Mesenchymal stem cell (in vitro differentiated cells and primary cell): ENCODE data around the gene CNTNAP2.
"Not testable (repeated sequence)": the region's sequence is repeated elsewhere in the genome, so short reads cannot be mapped to it uniquely, and the experiment has no call there.

Experiments
- DNase-seq: peaks from one replicate; pipeline ENCODE4 v3.0.0-alpha.2; 2013
- H2AFZ ChIP-seq: one replicate; pipeline ENCODE4 v1.6.1; 2013; ENCODE audit warnings: low read depth, mild to moderate bottlenecking, control low read depth, inconsistent platforms, low read length, moderate library complexity
- H2AK5ac ChIP-seq: 2 replicates; pipeline ENCODE4 v1.6.1; 2013; ENCODE audit warnings: low read length, moderate library complexity, mild to moderate bottlenecking, inconsistent platforms; ENCODE audit not compliant: severe bottlenecking
- H2BK120ac ChIP-seq: one replicate; pipeline ENCODE4 v1.6.1; 2013; ENCODE audit warnings: low read depth, mild to moderate bottlenecking, inconsistent platforms, low read length, moderate library complexity
- H2BK12ac ChIP-seq, 2 experiments: one replicate each; pipeline ENCODE4 v1.6.1; 2013; ENCODE audit warnings: inconsistent platforms in 2 of 2, low read length in 2 of 2, mild to moderate bottlenecking in 2 of 2, moderate library complexity in 2 of 2, control low read depth in 1 of 2
- H2BK15ac ChIP-seq: one replicate; pipeline ENCODE4 v1.6.1; 2013; ENCODE audit warnings: mild to moderate bottlenecking, low read depth, inconsistent platforms; ENCODE audit not compliant: poor library complexity, severe bottlenecking
- H2BK5ac ChIP-seq: 2 replicates; pipeline ENCODE4 v1.6.1; 2013; ENCODE audit warnings: low read depth, mild to moderate bottlenecking, low read length, control low read depth, inconsistent platforms; ENCODE audit not compliant: poor library complexity, severe bottlenecking
- H3K14ac ChIP-seq, 2 experiments: one replicate each; pipeline ENCODE4 v1.6.1; 2013; ENCODE audit warnings: inconsistent platforms in 2 of 2, low read length in 2 of 2, control low read depth in 1 of 2, mild to moderate bottlenecking in 1 of 2, moderate library complexity in 1 of 2
- H3K18ac ChIP-seq, 2 experiments: one replicate each; pipeline ENCODE4 v1.6.1; 2013; ENCODE audit warnings: inconsistent platforms in 2 of 2, low read length in 2 of 2, control low read depth in 1 of 2, low read depth in 1 of 2, mild to moderate bottlenecking in 1 of 2
- H3K23ac ChIP-seq, 2 experiments: one replicate each; pipeline ENCODE4 v1.6.1; 2013; ENCODE audit warnings: inconsistent platforms in 2 of 2, low read length in 2 of 2, mild to moderate bottlenecking in 2 of 2, moderate library complexity in 2 of 2, control low read depth in 1 of 2
- H3K27ac ChIP-seq: 2 replicates; pipeline ENCODE4 v1.5.1; 2013; ENCODE audit warnings: mild to moderate bottlenecking, moderate library complexity, low read length, control low read depth, inconsistent platforms; ENCODE audit not compliant: poor library complexity, severe bottlenecking
- H3K27me3 ChIP-seq, 2 experiments: 2 replicates each; pipeline versions ENCODE4 v1.6.1 to v1.7.0; 2013; ENCODE audit warnings: low read length in 2 of 2, mild to moderate bottlenecking in 2 of 2, moderate library complexity in 2 of 2, control low read depth in 1 of 2, inconsistent platforms in 1 of 2; ENCODE audit not compliant: control insufficient read depth in 1 of 2, insufficient read depth in 1 of 2
- H3K36me3 ChIP-seq, 2 experiments: 2 replicates each; pipeline versions ENCODE4 v1.6.1 to v1.7.0; 2013; ENCODE audit warnings: low read length in 2 of 2, control low read depth in 1 of 2, inconsistent platforms in 1 of 2, low read depth in 1 of 2, mild to moderate bottlenecking in 1 of 2; ENCODE audit not compliant: insufficient read depth in 2 of 2, control insufficient read depth in 1 of 2
- H3K4ac ChIP-seq, 2 experiments: one replicate each; pipeline ENCODE4 v1.6.1; 2013; ENCODE audit warnings: inconsistent platforms in 2 of 2, low read length in 2 of 2, mild to moderate bottlenecking in 2 of 2, moderate library complexity in 2 of 2, control low read depth in 1 of 2, low read depth in 1 of 2
- H3K4me1 ChIP-seq: 2 replicates; pipeline ENCODE4 v1.6.1; 2013; ENCODE audit warnings: low read depth, low read length, control low read depth; ENCODE audit not compliant: control insufficient read depth, insufficient read depth
- H3K4me2 ChIP-seq: 2 replicates; pipeline ENCODE4 v1.6.1; 2013; ENCODE audit warnings: low read length, mild to moderate bottlenecking, inconsistent platforms; ENCODE audit not compliant: poor library complexity, severe bottlenecking
- H3K4me3 ChIP-seq, 2 experiments: 2 replicates each; pipeline versions ENCODE4 v1.5.1 to v1.7.0; 2013; ENCODE audit warnings: low read length in 2 of 2, mild to moderate bottlenecking in 2 of 2, control low read depth in 1 of 2, low read depth in 1 of 2; ENCODE audit not compliant: insufficient read depth in 1 of 2
- H3K79me1 ChIP-seq: replicated peaks from 2 replicates; pipeline ENCODE4 v1.6.1; 2013; ENCODE audit warnings: mild to moderate bottlenecking, control low read depth, low read length, inconsistent platforms; ENCODE audit not compliant: poor library complexity, severe bottlenecking
- H3K9ac ChIP-seq: 2 replicates; pipeline ENCODE4 v1.7.0; 2013; ENCODE audit warnings: mild to moderate bottlenecking, low read length, moderate library complexity
- H3K9me3 ChIP-seq: 2 replicates; pipeline ENCODE4 v1.7.0; 2013; ENCODE audit warnings: mild to moderate bottlenecking, low read length; ENCODE audit not compliant: control insufficient read depth
- H4K8ac ChIP-seq: one replicate; pipeline ENCODE4 v1.6.1; 2013; ENCODE audit warnings: inconsistent platforms, mild to moderate bottlenecking, low read length, moderate library complexity
- H4K91ac ChIP-seq: one replicate; pipeline ENCODE4 v1.6.1; 2013; ENCODE audit warnings: mild to moderate bottlenecking, low read length, inconsistent platforms
- WGBS: methylation state at CpG from one replicate; pipeline ENCODE4 v1.1.7; 2013; ENCODE audit warnings: mixed read lengths; 5-methylcytosine and 5-hydroxymethylcytosine counted together

Gene CNTNAP2

GRCh38 chr7:148442933-148443332 lies 2326.3 kb downstream of the CNTNAP2 start:
- H3K27ac ChIP-seq = no peak overlapping the region
- no peak overlapping the region for H3K14ac ChIP-seq
- H3K9ac ChIP-seq = no peak overlapping the region
- H3K4ac ChIP-seq = no peak overlapping the region
- no peak overlapping the region for H2BK12ac ChIP-seq
- H3K9me3 ChIP-seq = no peaks in the 10 kb centered on the region
- no peak overlapping the region for H3K4me3 ChIP-seq
- no peak overlapping the region for H4K8ac ChIP-seq
- no peak overlapping the region for H2BK15ac ChIP-seq
- H3K18ac ChIP-seq = no peak overlapping the region
- peaks cover 0 to 4% of the 10 kb centered on the region in 2 experiments for H3K27me3 ChIP-seq
- DNase-seq = no peak
- no peaks in the 10 kb centered on the region for H3K79me1 ChIP-seq
- no peaks in the 10 kb centered on the region for H3K4me1 ChIP-seq
- H2AK5ac ChIP-seq = no peak overlapping the region
- no peak overlapping the region for H4K91ac ChIP-seq
- H3K36me3 ChIP-seq = no peaks in the 10 kb centered on the region
- WGBS = 98% methylated on average over 6 of the region's 6 CpGs
- no peak overlapping the region for H3K4me2 ChIP-seq
- H3K23ac ChIP-seq = no peak overlapping the region
- no peak overlapping the region for H2BK120ac ChIP-seq
- H2AFZ ChIP-seq = no peak overlapping the region
- no peak overlapping the region for H2BK5ac ChIP-seq

- Histone ChIP-seq H3K18ac (no peak overlapping the region), H2BK120ac (no peak overlapping the region), H2BK5ac (no peak overlapping the region), H2AFZ (no peak overlapping the region), H3K79me1 (no peaks in the 10 kb centered on the region), H2AK5ac (no peak overlapping the region), H3K14ac (no peak overlapping the region), H3K27me3 (no peaks in the 10 kb centered on the region), H3K23ac (no peak overlapping the region), H3K36me3 (no peaks in the 10 kb centered on the region), H2BK15ac (no peak overlapping the region), H3K27ac (no peak overlapping the region), H3K4me1 (no peaks in the 10 kb centered on the region), H4K91ac (no peak overlapping the region), H3K9ac (no peak overlapping the region), H2BK12ac (no peak overlapping the region), H3K9me3 (no peaks in the 10 kb centered on the region), H3K4ac (no peak overlapping the region), H4K8ac (no peak overlapping the region), H3K4me2 (no peak overlapping the region), H3K4me3 (no peak overlapping the region)
- WGBS = 93% methylated on average over 42 of the region's 42 CpGs
- no peak for DNase-seq
Observed at GRCh38 chr7:148445260-148446044, 2328.9 kb downstream of the CNTNAP2 start.

DNA sequence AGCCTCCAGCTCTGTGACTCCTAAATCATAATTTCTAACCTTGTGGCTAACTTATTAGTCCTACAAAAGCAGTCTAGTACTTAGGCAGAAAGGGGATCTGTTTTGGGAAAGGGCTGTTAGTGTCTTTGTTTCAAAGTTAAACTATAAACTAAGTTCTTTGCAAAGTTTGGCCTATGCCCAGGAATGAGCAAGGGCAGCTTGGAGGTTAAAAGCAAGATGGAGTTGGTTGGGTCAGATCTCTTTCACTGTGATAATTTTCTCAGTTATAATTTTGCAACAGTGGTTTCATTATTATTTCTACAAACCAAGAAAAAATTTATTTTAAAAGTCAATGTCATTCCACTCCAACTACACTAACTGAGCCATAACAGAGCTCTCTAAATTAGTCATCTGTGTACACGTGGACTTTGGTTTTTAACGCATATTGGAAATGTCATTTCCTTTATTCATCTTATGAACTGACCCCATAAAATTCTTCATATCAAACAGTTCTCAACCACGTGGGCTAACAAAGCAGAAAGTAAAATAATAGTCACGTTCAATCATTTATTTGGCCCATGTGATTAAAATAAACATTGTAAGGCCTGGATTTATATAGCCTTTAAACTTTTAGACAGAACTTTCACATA lies 2330.7 kb downstream of the CNTNAP2 start:
- no peak overlapping the region for H3K4me2 ChIP-seq
- WGBS = 84% methylated on average over 3 of the region's 4 CpGs
- no peak overlapping the region for H3K18ac ChIP-seq
- no peak overlapping the region for H3K27ac ChIP-seq
- no peak overlapping the region for H4K8ac ChIP-seq
- H3K4me1 ChIP-seq = no peaks in the 10 kb centered on the region
- H3K27me3 ChIP-seq = no peaks in the 10 kb centered on the region
- H3K36me3 ChIP-seq = no peaks in the 10 kb centered on the region
- no peak overlapping the region for H3K4me3 ChIP-seq
- no peak for DNase-seq
- H3K4ac ChIP-seq = no peak overlapping the region
- no peaks in the 10 kb centered on the region for H3K9me3 ChIP-seq
- H2BK5ac ChIP-seq = no peak overlapping the region
- H2AK5ac ChIP-seq = no peak overlapping the region
- no peak overlapping the region for H4K91ac ChIP-seq
- H2BK12ac ChIP-seq = no peak overlapping the region
- H3K9ac ChIP-seq = no peak overlapping the region
- no peak overlapping the region for H3K14ac ChIP-seq
- H3K79me1 ChIP-seq = no peaks in the 10 kb centered on the region
- H2BK15ac ChIP-seq = no peak overlapping the region
- no peak overlapping the region for H2AFZ ChIP-seq
- H2BK120ac ChIP-seq = no peak overlapping the region
- no peak overlapping the region for H3K23ac ChIP-seq

DNA sequence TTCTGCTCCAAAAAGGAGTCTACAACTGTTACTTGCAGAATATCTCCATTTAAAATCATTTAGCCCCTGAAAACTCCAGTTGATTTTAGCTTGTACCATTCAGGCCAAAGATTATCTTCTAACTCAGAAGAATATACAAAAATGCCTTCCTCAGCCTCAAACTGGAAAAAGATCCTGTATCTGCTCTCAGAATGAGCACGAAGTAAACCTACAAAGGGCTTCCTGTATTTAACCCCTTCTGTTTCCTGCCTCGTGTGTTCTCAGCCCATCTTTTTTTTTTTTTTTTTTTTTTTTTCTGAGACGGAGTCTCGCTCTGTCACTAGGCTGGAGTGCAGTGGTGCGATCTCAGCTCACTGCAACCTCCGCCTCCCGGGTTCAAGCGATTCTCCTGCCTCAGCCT lies 2334.9 kb downstream of the CNTNAP2 start:
- H2BK15ac ChIP-seq, H2AK5ac ChIP-seq, H2BK120ac ChIP-seq: not testable (repeated sequence)

More for the DNA sequence above, 2334.9 kb downstream of the CNTNAP2 start:
- H3K4me3 ChIP-seq, H2BK5ac ChIP-seq, H3K9ac ChIP-seq, H3K27me3 ChIP-seq, H3K9me3 ChIP-seq, DNase-seq, H2AFZ ChIP-seq, H4K91ac ChIP-seq, H3K4me2 ChIP-seq, H3K4ac ChIP-seq, H3K14ac ChIP-seq, H4K8ac ChIP-seq, H3K18ac ChIP-seq, H3K27ac ChIP-seq, H3K23ac ChIP-seq, H3K79me1 ChIP-seq, H3K36me3 ChIP-seq, H2BK12ac ChIP-seq, H3K4me1 ChIP-seq: not testable (repeated sequence)
- 50% methylated on average over 2 of the region's 8 CpGs for whole genome bisulfite sequencing
